NCI-H2227 (cell line): ENCODE data around the gene SEPHS1.
"Not testable (repeated sequence)": the region's sequence is repeated elsewhere in the genome, so short reads cannot be mapped to it uniquely, and the experiment has no call there.

ENCODE experiments used
- DNase-seq: peaks from one replicate; lab custom pipeline; 2025; ENCODE audit not compliant: unreplicated experiment; lab: John Stamatoyannopoulos, UW

Gene SEPHS1

GRCh38 chr10:13348216-13349017 is at the start of gene SEPHS1:
Gene SEPHS1 (minus strand): TSS chr10:13348293. CDS start chr10:13344950, 3,343 bp downstream.
- peak; percentile 84 for DNase-seq

GRCh38 chr10:13397052-13397451 is 49.0 kb upstream of the SEPHS1 start:
- DNase-seq: no peak

GRCh38 chr10:13396369-13396768 is 48.3 kb upstream of the SEPHS1 start:
- DNase-seq: no peak

- no peak for DNase-seq
Observed at GRCh38 chr10:13395540-13395939, 47.4 kb upstream of the SEPHS1 start.

- no peak for DNase-seq
Observed at GRCh38 chr10:13393640-13394039, 45.5 kb upstream of the SEPHS1 start.

- DNase-seq: no peak
Observed at GRCh38 chr10:13392701-13393100, 44.6 kb upstream of the SEPHS1 start.

- no peak for DNase-seq
Observed at GRCh38 chr10:13390604-13391522, 42.8 kb upstream of the SEPHS1 start.

- DNase-seq: no peak
Observed at GRCh38 chr10:13388478-13389230, 40.6 kb upstream of the SEPHS1 start.

- DNase-seq: no peak
Observed at GRCh38 chr10:13386021-13386420, 37.9 kb upstream of the SEPHS1 start.

GRCh38 chr10:13383399-13383761 is 35.3 kb upstream of the SEPHS1 start:
- no peak for DNase-seq

GRCh38 chr10:13382703-13383398 is 34.8 kb upstream of the SEPHS1 start:
- DNase-seq: no peak

- not testable (repeated sequence) for DNase-seq
Observed at GRCh38 chr10:13379061-13379460, 31.0 kb upstream of the SEPHS1 start.

- no peak for DNase-seq
Observed at GRCh38 chr10:13376746-13377145, 28.7 kb upstream of the SEPHS1 start.

GRCh38 chr10:13376297-13376696 is 28.2 kb upstream of the SEPHS1 start:
- no peak for DNase-seq

GRCh38 chr10:13375791-13376190 is 27.7 kb upstream of the SEPHS1 start:
- DNase-seq: no peak

- no peak for DNase-seq
Observed at GRCh38 chr10:13373644-13374043, 25.6 kb upstream of the SEPHS1 start.

- no peak for DNase-seq
Observed at GRCh38 chr10:13372524-13372923, 24.4 kb upstream of the SEPHS1 start.

- DNase-seq: peak; percentile 81
Observed at GRCh38 chr10:13371897-13372470, 23.9 kb upstream of the SEPHS1 start.

- no peak for DNase-seq
Observed at GRCh38 chr10:13366891-13367290, 18.8 kb upstream of the SEPHS1 start.

GRCh38 chr10:13365831-13366230 is 17.7 kb upstream of the SEPHS1 start:
- no peak for DNase-seq
